Measurements from ENCODE around the gene SPACA7.

SPACA7 gene

DNA sequence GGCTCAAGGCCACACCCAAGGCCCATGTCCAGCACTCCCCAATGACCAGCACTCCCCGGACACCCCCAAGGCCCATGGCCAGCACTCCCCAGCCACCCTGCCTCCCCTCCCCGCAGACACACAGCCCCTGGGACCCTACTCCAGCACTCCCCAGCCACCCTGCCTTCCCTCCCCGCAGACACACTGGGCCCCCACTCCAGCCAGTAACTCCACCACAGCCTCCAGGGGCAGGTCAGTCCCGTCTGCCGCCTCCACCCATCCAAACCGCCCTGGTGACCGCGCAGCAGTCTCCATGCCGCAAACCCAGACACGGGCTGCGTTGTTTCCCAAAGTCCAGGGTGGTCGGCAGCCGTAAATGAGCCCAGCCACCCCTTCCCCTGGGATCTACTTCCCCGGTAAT, 70.7 kb downstream of the SPACA7 start:
- H3K9me3 Mint-ChIP-seq: no peaks in the 10 kb centered on the region
- no peaks in the 10 kb centered on the region for H3K4me1 Mint-ChIP-seq
- no peaks in the 10 kb centered on the region for H3K36me3 Mint-ChIP-seq
- H3K27me3 Mint-ChIP-seq: peaks cover 17% of the 10 kb centered on the region
- H3K27ac Mint-ChIP-seq: no peak overlapping the region
- no peak overlapping the region for H3K4me3 Mint-ChIP-seq

DNA sequence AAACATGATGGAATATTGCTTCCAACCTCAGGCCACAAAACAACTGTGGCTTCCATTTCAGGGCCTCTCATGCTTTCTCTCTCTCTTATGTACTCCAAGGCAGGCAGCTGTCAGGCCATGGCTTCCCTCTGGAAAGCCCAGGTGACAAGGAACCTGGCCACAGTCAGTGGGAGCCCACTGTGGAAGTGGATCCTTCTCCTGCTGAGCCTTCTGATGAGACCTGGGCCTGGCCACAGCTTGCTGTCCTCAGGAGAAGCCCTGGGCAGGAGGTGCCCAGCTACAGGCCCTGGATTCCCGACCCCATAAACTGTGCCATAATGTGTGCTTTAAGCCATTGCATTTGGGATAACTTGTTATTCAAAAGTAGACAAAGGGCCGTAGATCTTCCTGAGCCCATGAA, 71.2 kb downstream of the SPACA7 start:
- Mint-ChIP-seq H3K9me3 (no peaks in the 10 kb centered on the region), H3K4me3 (no peak overlapping the region), H3K27ac (no peak overlapping the region), H3K36me3 (no peaks in the 10 kb centered on the region), H3K27me3 (peaks cover 16% of the 10 kb centered on the region), H3K4me1 (no peaks in the 10 kb centered on the region)

DNA sequence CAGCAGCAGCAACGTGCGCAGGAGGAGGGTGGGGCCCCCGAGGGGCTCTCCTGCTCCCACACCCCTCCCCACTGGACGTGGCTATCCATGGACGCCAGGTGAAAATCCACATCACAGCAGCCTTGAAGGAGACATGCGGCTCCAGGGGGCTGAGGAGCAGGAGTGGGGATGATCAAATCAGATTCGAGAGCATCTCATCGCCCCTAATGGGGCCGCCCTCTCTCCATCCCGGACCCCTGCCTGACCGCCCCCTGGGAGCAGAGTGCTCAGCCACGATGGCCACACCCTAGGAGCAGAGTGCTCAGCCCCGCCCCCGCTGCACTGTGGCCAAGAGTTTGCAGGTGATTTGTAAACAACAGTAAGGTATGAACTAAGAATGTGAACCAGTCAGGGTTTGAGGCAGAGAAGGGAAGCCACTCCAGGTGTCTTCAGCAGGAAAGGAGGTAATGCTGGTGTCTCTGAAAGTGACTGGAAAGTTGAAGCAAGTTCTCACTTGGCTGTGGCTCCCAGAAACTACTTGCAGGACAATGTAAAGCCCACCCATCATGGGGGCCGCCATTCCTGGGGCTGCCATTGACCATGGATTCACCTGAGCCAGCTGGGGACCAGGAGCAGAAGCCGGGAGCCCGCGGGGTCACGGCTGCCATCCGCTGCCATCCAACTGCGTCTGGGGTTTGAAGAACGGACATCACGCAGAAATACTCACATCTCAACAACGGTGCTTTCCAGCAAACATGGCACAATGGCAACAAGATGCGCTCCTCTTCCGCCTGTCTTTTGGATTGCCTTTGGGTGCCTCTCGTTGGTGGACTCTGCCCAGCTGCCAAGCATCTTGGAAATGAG, 71.8 kb downstream of the SPACA7 start:
- Mint-ChIP-seq H3K27ac (no peak overlapping the region), H3K27me3 (peaks cover 15% of the 10 kb centered on the region), H3K9me3 (no peaks in the 10 kb centered on the region), H3K36me3 (no peaks in the 10 kb centered on the region), H3K4me1 (no peaks in the 10 kb centered on the region), H3K4me3 (no peak overlapping the region)

DNA sequence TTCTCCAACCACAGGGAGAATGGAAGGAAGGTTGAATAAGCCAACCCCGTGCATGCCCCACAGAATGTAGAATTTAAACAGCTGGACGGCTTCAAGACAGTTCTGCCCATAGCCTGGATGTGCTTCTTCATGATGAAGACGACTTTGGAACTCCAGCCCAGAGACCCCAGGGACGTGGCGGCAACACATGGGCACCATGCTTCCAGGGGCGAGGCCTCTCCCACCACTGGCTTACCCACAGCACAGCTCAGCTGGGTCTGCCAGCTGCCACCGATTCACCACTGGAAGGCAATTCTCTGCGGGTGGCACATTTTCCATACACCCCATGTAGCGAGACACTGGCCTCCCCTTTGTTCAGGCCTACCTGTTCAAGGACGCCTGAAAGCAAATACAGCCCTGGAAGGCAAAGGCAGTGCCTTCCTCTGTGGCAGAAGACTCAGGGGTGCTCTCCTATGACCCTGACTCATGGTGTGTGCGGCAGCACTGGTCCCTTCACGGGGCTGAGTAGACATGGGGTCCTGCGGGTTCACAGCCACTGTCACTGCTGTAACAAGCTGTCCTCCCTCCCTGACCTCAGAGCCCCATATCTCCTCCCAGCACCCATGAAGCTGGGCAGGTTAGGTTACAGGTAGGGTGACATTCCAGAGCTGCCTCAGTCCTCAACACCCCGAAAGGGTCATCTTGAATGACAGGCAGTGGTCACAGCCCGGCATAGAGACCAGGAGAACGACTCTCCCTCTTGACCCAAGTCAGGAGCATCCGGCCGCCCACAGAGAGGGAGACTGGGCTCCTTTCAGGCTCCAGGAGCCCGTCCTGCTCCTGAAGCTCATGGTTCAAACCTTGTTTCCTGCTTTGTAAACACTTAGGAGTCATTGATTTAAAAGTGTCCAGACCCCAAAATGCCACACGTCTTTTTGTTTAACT, 72.7 kb downstream of the SPACA7 start:
- H3K27ac Mint-ChIP-seq: no peak overlapping the region
- H3K36me3 Mint-ChIP-seq: no peaks in the 10 kb centered on the region
- H3K9me3 Mint-ChIP-seq: no peaks in the 10 kb centered on the region
- no peak overlapping the region for H3K4me3 Mint-ChIP-seq
- H3K27me3 Mint-ChIP-seq: peaks cover 8% of the 10 kb centered on the region
- no peaks in the 10 kb centered on the region for H3K4me1 Mint-ChIP-seq

DNA sequence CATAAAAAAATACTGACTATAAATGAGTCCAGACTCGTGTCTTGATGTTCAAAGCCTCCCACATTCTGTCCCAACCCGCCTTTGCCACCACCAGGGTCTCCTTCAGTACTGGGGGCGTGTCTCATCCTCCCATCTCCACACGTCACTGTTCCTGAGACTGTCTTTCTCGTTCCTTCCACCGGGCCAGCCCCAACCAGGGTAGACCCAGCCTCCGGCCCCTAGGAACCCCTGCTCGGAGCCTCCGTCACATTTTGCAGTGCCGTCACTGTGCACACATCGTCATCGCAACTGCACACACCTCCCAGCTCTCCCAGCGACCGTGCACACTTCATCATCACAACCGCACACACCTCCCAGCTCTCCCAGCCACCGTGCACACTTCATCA, 73.4 kb downstream of the SPACA7 start:
- Mint-ChIP-seq H3K27ac (no peak overlapping the region), H3K4me3 (no peak overlapping the region), H3K27me3 (peaks cover 8% of the 10 kb centered on the region), H3K36me3 (no peaks in the 10 kb centered on the region), H3K9me3 (no peaks in the 10 kb centered on the region), H3K4me1 (no peaks in the 10 kb centered on the region)

DNA sequence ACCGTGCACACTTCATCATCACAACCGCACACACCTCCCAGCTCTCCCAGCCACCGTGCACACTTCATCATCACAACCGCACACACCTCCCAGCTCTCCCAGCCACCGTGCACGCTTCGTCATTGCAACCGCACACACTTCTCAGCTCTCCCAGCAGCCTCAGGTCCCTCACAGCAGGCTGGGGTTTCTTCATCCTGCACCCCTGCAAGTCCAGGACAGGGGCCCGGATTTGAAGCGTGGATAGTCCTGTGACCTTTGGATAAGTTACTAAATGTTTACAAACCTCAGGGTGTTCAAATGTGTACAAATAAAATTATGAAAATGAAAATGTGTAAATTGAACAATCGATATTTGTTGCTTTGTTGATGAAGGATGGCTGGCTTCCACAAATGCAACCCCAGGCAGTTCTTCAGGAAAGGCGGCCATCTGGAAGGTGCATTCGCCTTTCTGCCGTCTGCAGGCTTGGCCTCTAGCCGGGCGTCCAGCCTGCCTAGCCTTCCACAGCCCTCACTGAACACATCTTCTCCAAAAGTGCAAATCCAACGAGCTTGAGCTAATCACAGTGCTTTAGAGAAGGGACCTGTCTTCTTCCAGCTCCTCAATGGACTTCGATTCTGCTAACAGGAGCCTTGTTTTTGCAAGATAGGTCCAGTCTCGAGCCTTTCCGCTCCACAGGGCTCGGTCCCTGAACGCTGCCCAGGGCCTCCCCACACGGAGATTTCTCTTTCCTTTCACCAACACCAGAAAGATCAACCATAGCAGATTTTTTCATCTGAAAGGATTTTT, 74.2 kb downstream of the SPACA7 start:
- Mint-ChIP-seq H3K27ac (no peak overlapping the region), H3K4me1 (no peaks in the 10 kb centered on the region), H3K4me3 (no peak overlapping the region), H3K9me3 (no peaks in the 10 kb centered on the region), H3K36me3 (no peaks in the 10 kb centered on the region), H3K27me3 (peaks cover 8% of the 10 kb centered on the region)

DNA sequence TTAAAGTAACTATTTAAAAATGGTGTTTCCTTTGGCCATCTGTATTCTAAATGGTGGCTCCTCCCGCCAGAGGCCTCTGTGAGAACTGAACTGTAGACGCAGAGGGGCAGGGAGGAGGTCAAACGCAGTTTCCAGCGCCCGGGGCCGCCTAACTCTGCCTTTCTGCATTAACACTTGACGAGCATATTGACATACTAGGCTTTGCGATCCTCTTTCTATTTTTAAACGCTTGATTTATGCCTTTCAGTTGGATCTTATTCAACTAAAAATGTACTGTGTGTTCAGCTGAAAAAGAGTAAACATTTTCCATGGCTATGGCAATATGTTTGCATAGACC, 74.7 kb downstream of the SPACA7 start:
- peaks cover 7% of the 10 kb centered on the region for H3K27me3 Mint-ChIP-seq
- H3K36me3 Mint-ChIP-seq: no peaks in the 10 kb centered on the region
- H3K4me1 Mint-ChIP-seq: no peaks in the 10 kb centered on the region

DNA sequence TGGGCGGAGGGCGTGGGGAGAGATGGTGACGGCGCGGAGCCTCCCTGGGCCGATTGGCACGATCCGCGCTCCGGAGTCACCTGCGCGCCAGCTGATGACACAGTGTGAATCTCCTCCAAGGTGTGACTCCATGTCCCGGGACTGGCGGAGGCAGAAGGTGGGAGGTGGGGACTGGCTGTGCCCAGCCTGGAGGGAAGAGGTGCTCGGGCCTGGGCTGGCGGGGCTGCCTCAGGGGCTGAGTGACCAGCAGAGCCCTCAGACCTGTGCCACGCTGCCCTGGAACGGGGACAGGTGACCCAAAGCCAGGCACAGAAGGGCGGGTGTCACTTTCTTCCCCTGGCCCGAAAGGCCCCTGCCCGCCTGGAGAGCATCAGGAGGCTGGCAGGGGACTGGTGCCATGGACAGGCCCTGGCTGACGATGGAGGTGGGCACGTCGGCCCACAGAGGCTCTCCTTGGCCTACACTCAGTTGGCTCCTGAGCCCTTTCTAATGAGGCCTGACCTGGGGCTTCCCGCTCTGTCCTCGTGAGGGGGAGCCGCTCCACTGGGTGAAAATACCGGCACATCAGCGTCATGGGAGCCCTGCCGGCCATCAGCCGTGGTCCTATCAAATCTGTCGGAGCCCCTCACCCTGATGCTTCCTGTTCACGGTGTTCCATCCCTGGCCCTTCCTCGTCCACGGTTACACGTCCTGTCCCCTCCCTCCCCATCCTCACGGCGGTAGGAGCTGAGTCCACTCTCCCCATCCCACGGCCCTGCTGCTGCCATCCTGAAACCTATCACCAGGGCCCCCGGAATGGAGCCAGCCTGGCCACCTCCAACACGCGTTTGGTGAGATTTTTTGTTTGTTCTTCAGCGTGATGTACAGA, 75.6 kb downstream of the SPACA7 start:
- Mint-ChIP-seq H3K9me3 (no peaks in the 10 kb centered on the region), H3K36me3 (no peaks in the 10 kb centered on the region), H3K4me3 (no peak overlapping the region), H3K27me3 (peaks cover 5% of the 10 kb centered on the region), H3K27ac (no peak overlapping the region), H3K4me1 (no peaks in the 10 kb centered on the region)

More for the DNA sequence above, 74.7 kb downstream of the SPACA7 start:
- H3K9me3 Mint-ChIP-seq: no peaks in the 10 kb centered on the region
- H3K27ac Mint-ChIP-seq: no peak overlapping the region
- H3K4me3 Mint-ChIP-seq: no peak overlapping the region

DNA sequence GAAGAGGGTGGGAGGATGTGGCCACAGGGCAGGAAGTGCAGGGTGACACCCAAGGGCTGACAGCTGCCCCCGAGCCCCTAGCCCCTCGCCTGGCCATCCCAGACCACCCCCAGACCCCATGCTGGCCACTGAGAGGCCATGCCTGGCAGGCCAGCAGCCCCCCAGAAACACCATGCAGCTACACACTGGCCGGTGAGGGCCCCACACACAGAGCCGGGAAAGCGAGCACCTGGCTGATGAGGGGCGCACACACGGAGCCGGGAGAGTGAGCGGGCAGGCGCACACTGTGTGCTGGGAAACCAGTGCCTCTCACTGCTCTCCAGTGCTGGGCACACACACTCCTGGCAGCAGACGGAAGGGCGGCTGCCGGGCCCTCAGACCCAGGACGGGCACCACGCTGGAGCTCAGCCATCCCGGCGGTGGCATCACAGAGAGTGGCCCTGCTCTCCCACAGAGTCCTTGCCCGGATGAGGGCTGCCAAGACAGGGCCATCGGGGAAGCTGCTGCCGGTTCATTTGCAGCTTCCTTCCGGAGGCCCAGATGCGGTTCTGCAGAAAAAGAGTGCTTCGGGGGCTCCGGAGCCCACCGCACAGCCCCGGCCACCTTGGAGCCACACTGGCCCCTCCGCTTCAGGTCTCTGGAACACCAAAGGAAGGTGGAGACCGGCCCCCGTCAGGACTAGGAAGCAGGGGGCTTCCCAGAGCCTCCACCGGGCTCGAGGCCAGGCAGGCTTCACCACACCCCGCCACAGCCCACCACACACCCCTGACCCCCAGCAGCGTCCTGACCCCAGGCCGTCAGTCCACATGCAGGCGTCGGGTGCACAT, 76.4 kb downstream of the SPACA7 start:
- Mint-ChIP-seq H3K4me3 (no peak overlapping the region), H3K4me1 (no peaks in the 10 kb centered on the region), H3K27me3 (peaks cover 1% of the 10 kb centered on the region), H3K9me3 (no peaks in the 10 kb centered on the region), H3K36me3 (no peaks in the 10 kb centered on the region), H3K27ac (no peak overlapping the region)

DNA sequence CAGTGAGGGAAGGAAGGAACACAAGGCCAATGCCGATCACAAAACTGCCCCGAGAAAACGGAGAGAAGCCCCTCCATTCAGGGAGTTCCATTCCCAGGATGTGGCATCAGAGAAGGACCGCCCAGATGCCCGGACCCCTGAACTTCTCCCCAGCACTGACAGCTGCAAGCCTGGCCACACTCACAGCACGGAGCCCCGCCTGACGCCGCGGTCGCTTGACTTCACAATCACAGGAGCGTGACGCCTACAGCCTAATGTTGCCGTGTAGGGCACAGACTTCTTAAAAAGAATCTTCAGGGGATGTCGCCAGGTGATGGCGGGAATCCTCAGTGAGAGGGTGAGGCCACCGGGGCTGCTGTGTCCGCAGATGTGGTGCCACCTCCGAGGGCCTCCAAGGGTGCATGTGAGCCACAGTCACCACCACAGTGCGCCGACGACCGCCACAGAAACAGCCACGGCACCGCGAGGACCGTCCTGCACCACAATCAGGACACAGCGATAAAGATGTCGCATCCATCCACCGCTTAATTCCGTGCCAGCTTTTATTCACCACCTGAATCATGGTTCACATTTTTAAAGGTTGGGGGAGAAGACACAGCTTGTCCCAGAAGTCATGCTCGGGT, 77.2 kb downstream of the SPACA7 start:
- Mint-ChIP-seq H3K27me3 (peaks cover 1% of the 10 kb centered on the region), H3K36me3 (no peaks in the 10 kb centered on the region), H3K9me3 (no peaks in the 10 kb centered on the region), H3K27ac (no peak overlapping the region), H3K4me1 (no peaks in the 10 kb centered on the region), H3K4me3 (no peak overlapping the region)

DNA sequence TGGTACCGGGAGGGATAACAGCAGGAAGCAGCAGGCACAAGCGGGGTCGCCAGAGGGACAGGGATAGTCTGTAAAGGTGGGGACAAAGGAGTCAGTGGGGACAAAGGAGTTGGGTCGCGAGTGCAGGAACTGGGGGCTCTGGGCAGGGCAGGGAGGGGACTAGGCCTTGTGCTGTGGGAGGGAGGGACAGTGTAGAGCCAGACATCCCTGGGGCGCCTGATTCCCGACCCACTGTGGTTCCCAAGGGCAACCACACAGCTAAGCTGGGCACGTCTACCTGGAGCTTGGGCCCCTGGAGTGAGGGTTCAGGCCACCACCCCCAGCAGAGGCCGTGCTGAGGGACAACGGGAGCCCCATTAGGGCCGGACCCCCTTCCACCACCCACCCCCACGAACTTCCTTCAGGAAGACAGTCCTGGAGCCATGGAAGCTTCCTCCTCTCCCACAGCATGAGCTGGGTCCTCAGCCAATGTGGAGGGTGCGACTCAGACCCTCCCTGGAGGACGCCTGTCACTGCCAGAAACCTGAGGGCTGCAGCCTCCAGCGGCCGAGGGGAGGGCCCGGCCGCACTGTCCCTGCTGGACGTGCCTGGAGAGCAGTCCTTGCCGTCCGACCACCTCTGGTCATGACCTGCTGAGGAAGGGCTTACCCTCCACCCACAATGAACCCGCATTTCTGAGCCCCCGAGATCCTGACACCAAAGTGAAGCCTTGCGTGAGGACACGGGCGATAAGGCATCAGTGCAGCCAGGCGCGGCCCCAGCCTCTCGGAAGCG, 77.9 kb downstream of the SPACA7 start:
- Mint-ChIP-seq H3K36me3 (no peaks in the 10 kb centered on the region), H3K27me3 (peaks cover 1% of the 10 kb centered on the region), H3K4me3 (no peak overlapping the region), H3K9me3 (no peaks in the 10 kb centered on the region), H3K4me1 (no peaks in the 10 kb centered on the region), H3K27ac (no peak overlapping the region)

DNA sequence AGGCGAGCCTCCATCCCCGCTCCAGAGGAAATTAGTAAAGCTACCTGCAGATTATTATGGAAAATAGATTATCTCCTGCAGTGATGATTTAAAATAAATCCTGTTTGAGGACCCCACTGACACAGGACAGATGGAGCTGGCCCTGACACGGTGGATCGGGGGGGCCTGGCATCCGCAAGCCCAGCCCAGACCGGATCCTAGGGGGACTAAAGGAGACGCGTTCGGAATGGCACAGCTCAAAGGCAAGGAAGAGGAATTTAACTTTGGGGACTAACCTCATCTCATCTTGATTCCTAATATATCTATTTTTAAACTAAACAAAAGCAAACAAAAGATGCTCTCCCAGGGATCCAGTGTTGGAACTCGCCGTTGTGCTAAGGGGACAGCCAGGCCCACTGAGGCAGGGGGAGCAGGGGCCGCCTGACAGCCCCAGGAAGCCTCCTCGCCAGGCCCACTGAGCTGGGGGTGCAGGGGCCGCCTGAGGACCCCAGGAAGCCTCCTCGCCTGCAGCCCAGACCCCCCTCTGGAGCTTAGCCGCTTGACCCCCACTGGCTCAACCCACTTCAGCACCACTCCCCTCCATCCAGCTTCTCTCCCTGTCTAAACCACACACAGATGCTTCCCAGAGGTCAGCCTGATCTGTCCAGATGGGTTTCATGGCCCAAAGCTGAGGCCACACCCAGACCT, 78.6 kb downstream of the SPACA7 start:
- no peaks in the 10 kb centered on the region for H3K4me1 Mint-ChIP-seq
- H3K9me3 Mint-ChIP-seq: no peaks in the 10 kb centered on the region
- no peaks in the 10 kb centered on the region for H3K36me3 Mint-ChIP-seq
- H3K4me3 Mint-ChIP-seq: no peak overlapping the region
- H3K27ac Mint-ChIP-seq: no peak overlapping the region
- H3K27me3 Mint-ChIP-seq: no peaks in the 10 kb centered on the region
